OCI-LY3 (cell line): ENCODE measurements around the gene KCNG1.

ENCODE experiments used
- H2AFZ ChIP-seq: fragments of 200-600, 300-600 bp; shearing (Covaris generic); 2 replicates; pipeline ENCODE4 v1.6.0; 2014; ENCODE audit warnings: antibody characterized with exemption, low read depth, low read length
- H3K27ac ChIP-seq: fragments of 200-600, 300-600 bp; sonication (generic); 2 replicates; pipeline ENCODE4 v1.5.1; 2014; ENCODE audit warnings: mild to moderate bottlenecking, low read length, moderate library complexity, mixed read lengths
- H3K27me3 ChIP-seq: fragments of 200-600, 300-600 bp; sonication (generic); 2 replicates; pipeline ENCODE4 v1.6.1; 2014; ENCODE audit warnings: low read depth, low read length, mixed read lengths
- H3K36me3 ChIP-seq: fragments of 200-600, 300-600 bp; sonication (generic); replicated peaks from 2 replicates; pipeline ENCODE3; 2014; ENCODE audit warnings: low read depth, low read length, mixed read lengths
- H3K4me1 ChIP-seq: fragments of 300-600, 200-600 bp; sonication (generic); 2 replicates; pipeline ENCODE4 v1.6.1; 2014; ENCODE audit warnings: low read length, mixed read lengths
- H3K4me2 ChIP-seq: fragments of 200-600, 300-600 bp; sonication (generic); 2 replicates; pipeline ENCODE4 v1.6.1; 2014; ENCODE audit warnings: low read length, mixed read lengths
- H3K4me3 ChIP-seq: fragments of 300-600, 200-600 bp; sonication (generic); 2 replicates; pipeline ENCODE4 v1.5.1; 2014; ENCODE audit warnings: antibody characterized with exemption, mild to moderate bottlenecking, low read length, moderate library complexity
- H3K79me2 ChIP-seq: fragments of 300-600, 200-600 bp; shearing (Covaris generic); 2 replicates; pipeline ENCODE4 v1.6.1; 2014; ENCODE audit warnings: mild to moderate bottlenecking, low read length, mixed read lengths
- H3K9ac ChIP-seq: fragments of 300-600, 200-600 bp; shearing (Covaris generic); 2 replicates; pipeline ENCODE4 v1.6.0; 2014; ENCODE audit warnings: mild to moderate bottlenecking, low read length, moderate library complexity
- H3K9me3 ChIP-seq: fragments of 200-600, 300-600 bp; shearing (Covaris generic); 2 replicates; pipeline ENCODE4 v1.6.1; 2014; ENCODE audit warnings: low read length, mixed read lengths; ENCODE audit not compliant: insufficient read depth
- H4K20me1 ChIP-seq: fragments of 200-600, 300-600 bp; sonication (generic); 2 replicates; pipeline ENCODE4 v1.6.1; 2016; ENCODE audit warnings: low read length, mixed read lengths; ENCODE audit not compliant: insufficient read depth
- EZH2phosphoT487 ChIP-seq: fragments of 200-600 bp; shearing (Covaris generic); IDR thresholded peaks from 2 replicates; pipeline ENCODE4 v1.6.1; 2018; ENCODE audit warnings: antibody characterized with exemption, mixed run types, low read depth
- TF ChIP-seq, protein P1 (sequence below): fragments of 200-600, 300-600 bp; sonication (generic); IDR thresholded peaks from 2 replicates; pipeline ENCODE4 v1.5.1; 2014; ENCODE audit warnings: antibody characterized with exemption, low read length, low read depth

Gene KCNG1

DNA sequence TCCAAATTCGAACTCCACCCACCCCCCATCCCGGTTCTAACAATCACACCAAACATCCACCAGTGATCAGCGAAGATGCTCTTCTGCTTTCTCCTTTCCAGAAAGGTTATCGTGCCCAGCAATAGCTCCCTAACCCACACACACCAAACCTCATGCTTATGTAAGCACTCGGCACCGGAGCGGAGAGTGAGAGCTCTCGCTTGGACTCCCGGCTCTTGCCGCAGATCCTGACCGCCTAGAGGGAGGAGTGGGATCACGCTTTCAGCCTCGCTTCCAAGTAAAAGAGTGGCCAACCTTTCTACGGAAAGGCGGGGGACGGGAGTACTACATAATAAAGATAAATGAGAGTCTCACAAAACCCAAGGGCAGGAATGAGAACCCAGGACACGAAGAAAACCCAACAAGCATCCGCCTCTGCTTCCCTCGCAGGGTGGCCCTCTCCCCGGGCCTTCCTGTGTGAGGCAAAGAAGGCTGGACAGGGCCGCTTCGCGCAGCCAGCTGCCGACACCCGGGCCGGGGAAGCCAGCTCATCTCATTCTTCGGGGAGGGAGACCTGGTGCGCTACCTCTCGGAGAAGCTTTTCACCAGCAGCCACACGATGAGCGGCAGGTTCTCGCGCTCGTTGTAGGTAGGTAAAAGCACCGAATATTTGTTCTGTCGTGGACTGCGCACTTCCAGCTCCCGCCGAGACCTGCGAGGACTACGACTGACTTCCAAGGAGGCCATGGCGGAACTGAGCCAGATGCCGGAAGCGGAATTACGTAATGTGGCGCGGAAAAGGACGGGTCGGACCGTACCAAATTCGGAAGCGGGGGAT, 64.9 kb downstream of the KCNG1 start, which contains the start of gene DPM1:
Gene DPM1, minus strand, starts transcription at position 735 of the 817 bp plus-strand sequence. Its CDS starts 9 bp downstream, at position 726.
- Histone ChIP-seq H3K4me1 (peaks cover 20% of the 10 kb centered on the region), H3K9ac (peak within 1 kb of the TSS; percentile 80), H3K4me2 (peak within 1 kb of the TSS; percentile 91), H3K9me3 (no peaks in the 10 kb centered on the region), H4K20me1 (peaks cover 23% of the 10 kb centered on the region), H3K79me2 (peaks cover 84% of the 10 kb centered on the region), H3K4me3 (peak within 1 kb of the TSS; percentile 87), H3K27ac (peak within 1 kb of the TSS; percentile 56), H3K36me3 (peaks cover 35% of the 10 kb centered on the region), H2AFZ (peak within 1 kb of the TSS; percentile 79), H3K27me3 (no peaks in the 10 kb centered on the region)
- TF ChIP-seq EZH2phosphoT487, result no peak
- TF ChIP-seq, protein P1, sequence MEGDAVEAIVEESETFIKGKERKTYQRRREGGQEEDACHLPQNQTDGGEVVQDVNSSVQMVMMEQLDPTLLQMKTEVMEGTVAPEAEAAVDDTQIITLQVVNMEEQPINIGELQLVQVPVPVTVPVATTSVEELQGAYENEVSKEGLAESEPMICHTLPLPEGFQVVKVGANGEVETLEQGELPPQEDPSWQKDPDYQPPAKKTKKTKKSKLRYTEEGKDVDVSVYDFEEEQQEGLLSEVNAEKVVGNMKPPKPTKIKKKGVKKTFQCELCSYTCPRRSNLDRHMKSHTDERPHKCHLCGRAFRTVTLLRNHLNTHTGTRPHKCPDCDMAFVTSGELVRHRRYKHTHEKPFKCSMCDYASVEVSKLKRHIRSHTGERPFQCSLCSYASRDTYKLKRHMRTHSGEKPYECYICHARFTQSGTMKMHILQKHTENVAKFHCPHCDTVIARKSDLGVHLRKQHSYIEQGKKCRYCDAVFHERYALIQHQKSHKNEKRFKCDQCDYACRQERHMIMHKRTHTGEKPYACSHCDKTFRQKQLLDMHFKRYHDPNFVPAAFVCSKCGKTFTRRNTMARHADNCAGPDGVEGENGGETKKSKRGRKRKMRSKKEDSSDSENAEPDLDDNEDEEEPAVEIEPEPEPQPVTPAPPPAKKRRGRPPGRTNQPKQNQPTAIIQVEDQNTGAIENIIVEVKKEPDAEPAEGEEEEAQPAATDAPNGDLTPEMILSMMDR, result no peak

DNA sequence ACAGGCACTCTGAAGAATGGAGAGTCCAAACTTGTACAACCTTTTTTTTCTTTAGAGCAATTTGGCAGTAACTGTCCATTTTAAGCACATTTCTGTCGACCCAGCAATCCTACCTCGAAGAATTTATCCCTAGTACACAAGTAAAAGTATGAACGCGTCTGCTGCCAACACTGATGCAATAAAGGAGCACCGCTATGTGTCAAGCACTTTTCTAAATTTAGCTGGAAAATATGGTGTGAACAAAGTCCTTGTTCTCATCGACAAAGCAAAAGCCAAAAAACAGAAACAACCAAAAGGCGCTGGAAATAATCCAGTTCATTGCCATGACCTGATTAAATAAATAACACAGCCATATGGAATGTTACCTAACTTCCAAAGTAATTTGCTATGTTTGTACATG, 65.6 kb downstream of the KCNG1 start:
- Histone ChIP-seq H3K4me2 (peak overlapping the region; percentile 91), H3K36me3 (peaks cover 36% of the 10 kb centered on the region), H4K20me1 (peaks cover 23% of the 10 kb centered on the region), H3K27ac (no peak overlapping the region), H3K79me2 (peaks cover 90% of the 10 kb centered on the region), H3K4me1 (peaks cover 20% of the 10 kb centered on the region), H3K27me3 (no peaks in the 10 kb centered on the region), H2AFZ (no peak overlapping the region), H3K4me3 (peak overlapping the region; percentile 87), H3K9me3 (no peaks in the 10 kb centered on the region), H3K9ac (peak overlapping the region; percentile 80)
- TF ChIP-seq, protein P1, result no peak
- no peak for TF ChIP-seq EZH2phosphoT487

DNA sequence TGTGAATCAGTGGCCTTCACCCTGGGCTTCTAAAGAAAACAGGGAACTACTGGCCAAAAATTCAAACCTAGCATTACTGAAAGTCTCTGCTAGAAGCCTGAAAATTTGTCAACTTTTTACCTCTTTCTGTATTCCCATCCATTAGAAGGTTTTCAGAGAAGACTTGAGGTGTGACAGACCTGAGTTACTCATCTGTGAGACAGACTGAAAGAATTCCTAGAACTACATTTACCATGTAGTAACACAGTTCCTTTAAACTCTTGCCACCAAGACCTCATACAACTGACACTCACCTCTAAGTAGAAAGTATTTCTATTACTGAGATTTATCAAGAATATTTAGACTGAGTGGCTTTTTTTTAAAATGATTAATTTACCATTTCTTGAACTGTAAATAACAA, 69.1 kb downstream of the KCNG1 start:
- Histone ChIP-seq H3K27ac (no peak overlapping the region), H3K36me3 (peaks cover 42% of the 10 kb centered on the region), H4K20me1 (peaks cover 23% of the 10 kb centered on the region), H2AFZ (no peak overlapping the region), H3K4me1 (peaks cover 14% of the 10 kb centered on the region), H3K4me3 (no peak overlapping the region), H3K4me2 (no peak overlapping the region), H3K9me3 (no peaks in the 10 kb centered on the region), H3K27me3 (no peaks in the 10 kb centered on the region), H3K79me2 (peaks cover 70% of the 10 kb centered on the region), H3K9ac (no peak overlapping the region)
- TF ChIP-seq EZH2phosphoT487, result no peak
- TF ChIP-seq, protein P1, result no peak
